ENCODE results near the gene ALG14.

GRCh38 chr1:95068956-95069709, 3.6 kb downstream of the ALG14 start:
- TF ChIP-seq, protein P1, sequence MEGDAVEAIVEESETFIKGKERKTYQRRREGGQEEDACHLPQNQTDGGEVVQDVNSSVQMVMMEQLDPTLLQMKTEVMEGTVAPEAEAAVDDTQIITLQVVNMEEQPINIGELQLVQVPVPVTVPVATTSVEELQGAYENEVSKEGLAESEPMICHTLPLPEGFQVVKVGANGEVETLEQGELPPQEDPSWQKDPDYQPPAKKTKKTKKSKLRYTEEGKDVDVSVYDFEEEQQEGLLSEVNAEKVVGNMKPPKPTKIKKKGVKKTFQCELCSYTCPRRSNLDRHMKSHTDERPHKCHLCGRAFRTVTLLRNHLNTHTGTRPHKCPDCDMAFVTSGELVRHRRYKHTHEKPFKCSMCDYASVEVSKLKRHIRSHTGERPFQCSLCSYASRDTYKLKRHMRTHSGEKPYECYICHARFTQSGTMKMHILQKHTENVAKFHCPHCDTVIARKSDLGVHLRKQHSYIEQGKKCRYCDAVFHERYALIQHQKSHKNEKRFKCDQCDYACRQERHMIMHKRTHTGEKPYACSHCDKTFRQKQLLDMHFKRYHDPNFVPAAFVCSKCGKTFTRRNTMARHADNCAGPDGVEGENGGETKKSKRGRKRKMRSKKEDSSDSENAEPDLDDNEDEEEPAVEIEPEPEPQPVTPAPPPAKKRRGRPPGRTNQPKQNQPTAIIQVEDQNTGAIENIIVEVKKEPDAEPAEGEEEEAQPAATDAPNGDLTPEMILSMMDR (IDR thresholded peaks at IDR 0.05): no peak
- TF ChIP-seq POLR2A (IDR thresholded peaks at IDR 0.05): no peak

All from esophagus squamous epithelium (tissue), 4 donors.